Ascending aorta (tissue), 2 donors: ENCODE data around the gene PCSK6. TPM values are rescaled to one million over a fixed set of nuclear protein-coding genes. Genes with fewer than 3 reads are reported as not detected.

Experiments used
- DNase-seq, 2 donors: peaks; one replicate each; pipeline ENCODE4 v3.0.0-alpha.2; 2019; ENCODE audit warnings: low spot score in 2 of 2
- H3K27ac ChIP-seq, 2 donors: fragments of 200-600 bp; sonication (generic); one replicate each; pipeline ENCODE4 v1.5.1; 2016 to 2017; ENCODE audit warnings: mild to moderate bottlenecking in 1 of 2
- H3K27me3 ChIP-seq: fragments of 200-600 bp; sonication (generic); one replicate; pipeline ENCODE4 v1.5.1; 2017
- H3K36me3 ChIP-seq, 2 donors: fragments of 200-600 bp; sonication (generic); one replicate each; pipeline ENCODE4 v1.5.1; 2016
- H3K4me1 ChIP-seq, 2 donors: fragments of 200-600 bp; sonication (generic); one replicate each; pipeline ENCODE4 v1.5.1; 2016 to 2017; ENCODE audit warnings: mild to moderate bottlenecking in 1 of 2
- H3K4me3 ChIP-seq, 2 donors: fragments of 200-600 bp; sonication (generic); one replicate each; pipeline ENCODE4 v1.5.1; 2016 to 2017; ENCODE audit warnings: mild to moderate bottlenecking in 1 of 2
- H3K9me3 ChIP-seq, 2 donors: fragments of 200-600 bp; sonication (generic); one replicate each; pipeline ENCODE4 v1.5.1; 2016
- intact Hi-C: fragments of 100-400 bp; cut with DNase I; formaldehyde crosslinking; loops from one replicate; pipeline ENCODE4 v1.15.1; 2023
- total RNA-seq: library from RNA; depleted of rRNA; stranded (reverse); fragments of >200 nt; gene quantifications from one replicate; pipeline ENCODE4 v1.1.0, GENCODE V29; 2016
- TF ChIP-seq, protein P1 (sequence below), 3 experiments: fragments of 200-600 bp in 2 of 3; fragments of 450-650 bp in 1 of 3; sonication (generic) in 2 of 3; IDR thresholded peaks; one replicate each; pipeline ENCODE4 v1.5.1; 2016 to 2019; ENCODE audit warnings: antibody characterized with exemption in 3 of 3, mild to moderate bottlenecking in 1 of 3, moderate library complexity in 1 of 3

The PCSK6 gene
- total RNA-seq, 1 donor from 2014 or later, result 3.9 TPM

DNA sequence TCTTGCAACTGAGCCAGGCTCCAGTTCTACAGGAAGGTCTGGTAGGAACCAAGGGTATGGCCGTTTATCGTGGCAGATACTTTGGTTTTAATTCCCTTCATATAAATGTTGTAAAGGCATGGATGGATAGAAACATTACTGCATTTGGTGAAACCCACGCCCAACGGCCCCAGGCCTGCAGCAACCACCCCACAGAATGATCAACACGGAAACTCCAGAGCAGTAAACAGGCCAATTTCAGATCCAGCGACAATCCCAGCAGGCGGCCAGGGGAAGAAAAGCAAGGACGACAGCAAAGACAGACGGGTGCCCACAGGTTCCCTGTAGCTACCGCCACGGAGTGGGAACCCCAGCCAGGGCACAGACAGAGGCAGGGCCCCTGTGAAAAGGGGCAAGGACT lies 32.6 kb upstream of the PCSK6 start:
- H3K27me3 ChIP-seq, result no peaks in the 10 kb centered on the region
- H3K27ac ChIP-seq, result no peak overlapping the region
- peaks cover 6 to 8% of the 10 kb centered on the region in 2 donors for H3K9me3 ChIP-seq
- H3K36me3 ChIP-seq, result no peaks in the 10 kb centered on the region
- DNase-seq, result peak in 1 of 2 donors; percentile 33
- no peaks in the 10 kb centered on the region for H3K4me1 ChIP-seq
- H3K4me3 ChIP-seq, result no peak overlapping the region
- TF ChIP-seq, protein P1, sequence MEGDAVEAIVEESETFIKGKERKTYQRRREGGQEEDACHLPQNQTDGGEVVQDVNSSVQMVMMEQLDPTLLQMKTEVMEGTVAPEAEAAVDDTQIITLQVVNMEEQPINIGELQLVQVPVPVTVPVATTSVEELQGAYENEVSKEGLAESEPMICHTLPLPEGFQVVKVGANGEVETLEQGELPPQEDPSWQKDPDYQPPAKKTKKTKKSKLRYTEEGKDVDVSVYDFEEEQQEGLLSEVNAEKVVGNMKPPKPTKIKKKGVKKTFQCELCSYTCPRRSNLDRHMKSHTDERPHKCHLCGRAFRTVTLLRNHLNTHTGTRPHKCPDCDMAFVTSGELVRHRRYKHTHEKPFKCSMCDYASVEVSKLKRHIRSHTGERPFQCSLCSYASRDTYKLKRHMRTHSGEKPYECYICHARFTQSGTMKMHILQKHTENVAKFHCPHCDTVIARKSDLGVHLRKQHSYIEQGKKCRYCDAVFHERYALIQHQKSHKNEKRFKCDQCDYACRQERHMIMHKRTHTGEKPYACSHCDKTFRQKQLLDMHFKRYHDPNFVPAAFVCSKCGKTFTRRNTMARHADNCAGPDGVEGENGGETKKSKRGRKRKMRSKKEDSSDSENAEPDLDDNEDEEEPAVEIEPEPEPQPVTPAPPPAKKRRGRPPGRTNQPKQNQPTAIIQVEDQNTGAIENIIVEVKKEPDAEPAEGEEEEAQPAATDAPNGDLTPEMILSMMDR (IDR thresholded peaks at IDR 0.05), result no peak
- intact Hi-C loops, result no loop called here

DNA sequence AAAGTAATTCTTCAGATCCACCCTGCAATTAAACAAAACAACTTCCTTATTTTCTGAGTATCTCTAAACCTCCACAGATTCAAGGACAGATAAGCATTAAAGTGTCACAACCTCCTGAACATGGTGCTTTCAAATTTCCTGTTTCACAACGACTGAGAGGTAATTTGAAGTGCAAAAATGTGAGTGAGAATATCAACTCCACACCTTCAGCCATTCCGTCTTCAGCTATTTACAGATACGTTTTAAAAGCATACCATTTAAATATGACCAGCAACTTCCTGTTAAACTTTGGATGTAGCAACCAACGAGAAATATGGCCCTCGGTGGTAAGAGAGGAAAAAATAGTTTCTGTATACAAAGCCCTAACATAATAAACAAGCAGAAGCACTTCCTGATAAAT lies 32.1 kb upstream of the PCSK6 start:
- Histone ChIP-seq H3K36me3 (no peaks in the 10 kb centered on the region), H3K9me3 (peaks cover 9 to 11% of the 10 kb centered on the region in 2 donors), H3K4me1 (no peaks in the 10 kb centered on the region), H3K4me3 (no peak overlapping the region), H3K27ac (no peak overlapping the region), H3K27me3 (no peaks in the 10 kb centered on the region)
- intact Hi-C loops, result no loop called here
- TF ChIP-seq, protein P1 (IDR thresholded peaks at IDR 0.05), result no peak
- DNase-seq, result no peak

DNA sequence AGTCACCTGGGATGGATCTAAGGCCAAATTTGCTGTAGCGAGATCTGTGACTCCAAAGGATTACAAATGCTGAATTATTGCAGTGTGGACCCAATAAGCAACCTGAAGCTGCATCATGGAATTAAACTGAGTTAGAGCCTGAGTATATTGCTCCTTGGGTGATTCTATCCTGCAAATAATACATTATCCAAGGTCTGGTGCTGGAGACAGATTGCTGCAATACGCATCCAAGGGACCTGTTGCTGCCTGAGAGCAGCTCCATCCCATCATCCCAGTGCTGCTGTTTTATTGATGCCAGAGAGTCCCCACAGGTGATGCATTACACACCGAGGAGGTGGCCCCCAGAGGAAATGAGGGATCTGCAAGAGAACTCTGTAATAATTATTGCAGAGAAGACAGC lies 31.6 kb upstream of the PCSK6 start:
- intact Hi-C loops, result no loop called here
- Histone ChIP-seq H3K4me3 (no peak overlapping the region), H3K9me3 (peaks cover 9 to 14% of the 10 kb centered on the region in 2 donors), H3K36me3 (no peaks in the 10 kb centered on the region), H3K27me3 (no peaks in the 10 kb centered on the region), H3K27ac (no peak overlapping the region), H3K4me1 (no peaks in the 10 kb centered on the region)
- TF ChIP-seq, protein P1 (IDR thresholded peaks at IDR 0.05), result no peak
- peak in 1 of 2 donors; percentile 5 for DNase-seq

DNA sequence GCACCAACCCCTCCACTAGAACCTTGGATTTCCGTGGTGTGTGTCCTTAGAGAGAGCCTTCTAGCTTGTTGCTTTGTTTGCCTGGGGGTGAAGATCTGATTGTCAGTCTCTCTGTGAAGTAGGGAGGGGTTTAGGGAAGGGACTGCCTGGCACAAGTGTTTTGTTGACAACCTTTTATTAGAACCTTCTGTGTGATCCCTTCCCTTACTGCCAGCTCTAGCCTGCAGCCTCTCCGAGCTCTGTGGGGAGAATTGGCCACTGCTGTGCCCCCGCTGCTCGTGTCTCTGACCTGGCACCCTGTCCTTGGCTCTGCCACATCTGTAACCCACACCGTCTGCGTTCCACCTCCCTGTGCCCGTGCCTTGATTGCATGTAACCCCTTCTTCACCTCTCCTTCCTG lies 30.9 kb upstream of the PCSK6 start:
- H3K4me3 ChIP-seq, result no peak overlapping the region
- peaks cover 9 to 14% of the 10 kb centered on the region in 2 donors for H3K9me3 ChIP-seq
- H3K27me3 ChIP-seq, result no peaks in the 10 kb centered on the region
- peak in 1 of 2 donors; percentile 16 for DNase-seq
- no peaks in the 10 kb centered on the region for H3K36me3 ChIP-seq
- no peak overlapping the region for H3K27ac ChIP-seq
- TF ChIP-seq, protein P1 (IDR thresholded peaks at IDR 0.05), result no peak
- no peaks in the 10 kb centered on the region for H3K4me1 ChIP-seq
- intact Hi-C loops, result no loop called here

DNA sequence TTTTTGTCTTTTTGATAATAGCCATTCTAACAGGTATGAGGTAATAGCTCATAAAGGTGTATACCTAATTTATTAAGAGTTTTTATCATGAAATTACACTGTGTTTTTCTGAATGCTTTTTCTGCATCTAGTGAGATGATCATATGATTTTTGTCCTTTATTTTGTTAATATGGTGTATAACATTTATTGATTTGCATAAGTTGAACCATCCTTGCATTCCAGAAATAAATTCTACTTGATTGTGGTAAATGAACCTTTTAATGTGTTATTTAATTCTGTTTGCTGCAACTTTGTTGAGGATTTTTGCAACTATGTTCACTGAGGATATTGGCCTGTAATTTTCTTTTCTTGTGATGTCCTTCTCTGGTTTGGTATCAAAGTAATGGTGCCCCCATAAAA lies 28.0 kb upstream of the PCSK6 start:
- H3K4me1 ChIP-seq, result no peaks in the 10 kb centered on the region
- peaks cover 9 to 14% of the 10 kb centered on the region in 2 donors for H3K9me3 ChIP-seq
- no peaks in the 10 kb centered on the region for H3K27me3 ChIP-seq
- intact Hi-C loops, result no loop called here
- H3K27ac ChIP-seq, result no peak overlapping the region
- no peaks in the 10 kb centered on the region for H3K36me3 ChIP-seq
- H3K4me3 ChIP-seq, result no peak overlapping the region
- DNase-seq, result no peak
- TF ChIP-seq, protein P1 (IDR thresholded peaks at IDR 0.05), result no peak

DNA sequence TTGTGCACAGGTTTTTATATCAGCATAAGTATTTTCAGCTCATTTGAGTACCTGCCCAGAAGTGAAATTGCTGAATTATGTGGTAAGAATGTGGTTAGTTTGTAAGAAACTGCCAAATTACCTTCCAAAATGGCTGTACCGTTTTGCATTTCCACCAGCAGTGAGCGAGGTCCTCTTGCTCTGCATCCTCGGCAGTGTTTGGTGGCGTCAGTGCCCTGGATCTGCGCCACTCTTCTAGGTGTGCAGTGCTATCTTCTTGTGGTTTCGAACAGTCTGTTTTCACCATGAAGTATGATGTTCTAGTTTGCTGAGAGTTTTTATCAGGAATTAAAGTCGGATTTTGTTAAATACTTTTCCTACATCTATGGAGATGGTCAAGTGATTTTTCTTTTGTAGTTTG lies 24.8 kb upstream of the PCSK6 start:
- Histone ChIP-seq H3K27me3 (no peaks in the 10 kb centered on the region), H3K36me3 (no peaks in the 10 kb centered on the region), H3K9me3 (peaks cover 9 to 14% of the 10 kb centered on the region in 2 donors), H3K4me1 (no peaks in the 10 kb centered on the region), H3K4me3 (no peak overlapping the region), H3K27ac (no peak overlapping the region)
- TF ChIP-seq, protein P1 (IDR thresholded peaks at IDR 0.05), result no peak
- DNase-seq, result peak in 1 of 2 donors; percentile 5
- intact Hi-C loops, result no loop called here
